SK-N-SH treated with all-trans-retinoic acid at 6 μM for 48 hours (cell line): ENCODE measurements around the gene HAUS6.

Source experiments
- CSDC2 ChIP-seq: fragments of 250-450 bp; sonication (Bioruptor Pico); IDR thresholded peaks from 2 replicates; pipeline ENCODE4 v1.5.0; 2020; ENCODE audit warnings: mild to moderate bottlenecking, moderate library complexity
- ISL1 ChIP-seq: fragments of 250-450 bp; sonication (Bioruptor Pico); IDR thresholded peaks from 2 replicates; pipeline ENCODE4 v2.1.2; 2022; ENCODE audit warnings: mild to moderate bottlenecking, moderate library complexity
- PPARA ChIP-seq: fragments of 250-450 bp; sonication (Bioruptor Pico); IDR thresholded peaks from 2 replicates; pipeline ENCODE4 v1.5.0; 2020; ENCODE audit warnings: mild to moderate bottlenecking, borderline replicate concordance
- RARB ChIP-seq: fragments of 250-450 bp; sonication (Bioruptor Pico); IDR thresholded peaks from 2 replicates; pipeline ENCODE4 v1.8.0; 2021; ENCODE audit warnings: mild to moderate bottlenecking, moderate library complexity
- SNAI2 ChIP-seq: fragments of 250-450 bp; sonication (Bioruptor Pico); IDR thresholded peaks from 2 replicates; pipeline ENCODE4 v1.5.0; 2020; ENCODE audit warnings: mild to moderate bottlenecking, moderate library complexity
- TSHZ2 ChIP-seq: fragments of 250-450 bp; sonication (Bioruptor Pico); IDR thresholded peaks from 2 replicates; pipeline ENCODE4 v1.5.0; 2020; ENCODE audit warnings: mild to moderate bottlenecking, moderate library complexity
- ZFP30 ChIP-seq: fragments of 450-650 bp; formaldehyde crosslinking; IDR thresholded peaks from 2 replicates; pipeline ENCODE4 v1.5.0; 2022; ENCODE audit warnings: mild to moderate bottlenecking, moderate library complexity
- ZNF8 ChIP-seq: fragments of 450-650 bp; formaldehyde crosslinking; IDR thresholded peaks from 2 replicates; pipeline ENCODE4 v1.5.0; 2020; ENCODE audit warnings: mild to moderate bottlenecking, moderate library complexity

DNA sequence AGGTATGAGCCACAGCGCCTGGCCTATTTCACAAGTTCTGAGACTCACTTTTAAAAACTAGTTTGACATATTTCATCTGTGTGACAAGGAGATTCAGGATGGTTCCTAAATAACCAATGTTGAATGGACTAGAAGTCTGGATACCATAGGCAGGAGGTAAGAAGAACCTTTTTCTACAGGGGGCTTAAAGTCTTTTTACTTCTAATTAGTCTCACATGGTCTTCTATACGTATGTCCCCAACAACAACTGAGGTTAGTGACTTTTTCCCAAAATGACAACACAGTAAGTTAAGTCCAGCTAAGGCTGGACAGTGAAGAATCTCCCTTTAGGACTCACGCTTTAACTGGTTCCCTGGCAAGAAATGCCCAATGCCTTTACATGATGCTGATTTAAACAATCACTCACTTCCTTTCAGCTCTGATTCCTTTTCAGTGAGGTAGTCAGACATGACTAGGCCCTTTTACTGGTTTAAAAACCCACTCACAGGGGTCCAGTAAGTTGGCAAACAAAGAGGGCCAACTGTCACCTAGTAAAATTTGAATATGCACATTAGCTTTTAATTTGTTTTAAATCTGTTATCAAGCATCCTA, 12.1 kb upstream of the HAUS6 start:
- TF ChIP-seq SNAI2 (no peak), CSDC2 (CRISPR knock-in tag) (no peak), PPARA (no peak), ISL1 (CRISPR knock-in tag) (no peak), ZNF8 (CRISPR knock-in tag) (no peak), ZFP30 (CRISPR knock-in tag) (no peak), RARB (CRISPR knock-in tag) (no peak), TSHZ2 (CRISPR knock-in tag) (no peak)
